Transverse colon (tissue), 4 donors: ENCODE data around the gene IL22RA2.

Experiments used
- EP300 ChIP-seq: sonication (generic); formaldehyde crosslinking; IDR thresholded peaks from one replicate; pipeline ENCODE4 v1.6.1; 2017; ENCODE audit warnings: antibody characterized with exemption, low read depth
- POLR2A ChIP-seq: fragments of 450-650 bp; IDR thresholded peaks from one replicate; pipeline ENCODE4 v1.6.1; 2016; ENCODE audit warnings: antibody characterized with exemption, mild to moderate bottlenecking, moderate library complexity
- POLR2AphosphoS5 ChIP-seq, 3 donors: sonication (generic); formaldehyde crosslinking; IDR thresholded peaks; one replicate each; pipeline ENCODE4 v1.6.1; 2016; ENCODE audit warnings: antibody characterized with exemption in 3 of 3
- TF ChIP-seq, protein P1 (sequence below), 5 experiments: fragments of 200-600 bp in 3 of 5; fragments of 450-650 bp in 2 of 5; sonication (generic) in 3 of 5; IDR thresholded peaks; 1 replicate in 2 of 5; 2 replicates in 3 of 5; pipeline ENCODE4 v1.5.1; 2016 to 2017; ENCODE audit warnings: antibody characterized with exemption in 5 of 5, inconsistent platforms in 3 of 5, mild to moderate bottlenecking in 2 of 5, moderate library complexity in 1 of 5

DNA sequence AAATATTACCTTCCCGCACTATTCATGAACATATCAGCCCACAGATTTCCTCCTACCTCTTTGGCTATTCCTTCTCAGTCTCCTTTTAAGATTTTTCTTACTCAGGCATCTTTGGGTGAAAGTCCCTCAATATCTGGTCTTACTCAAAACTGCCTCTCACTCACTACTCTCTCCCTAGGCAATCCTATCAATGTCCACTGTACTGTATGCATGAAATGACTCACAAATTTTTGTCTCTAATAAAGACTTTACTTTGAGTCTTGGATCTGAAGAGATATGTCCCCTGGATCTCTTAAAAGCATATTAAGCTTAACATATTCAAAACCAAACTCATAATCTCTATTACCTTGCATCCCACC is 24.4 kb downstream of the IL22RA2 start:
- TF ChIP-seq, protein P1, sequence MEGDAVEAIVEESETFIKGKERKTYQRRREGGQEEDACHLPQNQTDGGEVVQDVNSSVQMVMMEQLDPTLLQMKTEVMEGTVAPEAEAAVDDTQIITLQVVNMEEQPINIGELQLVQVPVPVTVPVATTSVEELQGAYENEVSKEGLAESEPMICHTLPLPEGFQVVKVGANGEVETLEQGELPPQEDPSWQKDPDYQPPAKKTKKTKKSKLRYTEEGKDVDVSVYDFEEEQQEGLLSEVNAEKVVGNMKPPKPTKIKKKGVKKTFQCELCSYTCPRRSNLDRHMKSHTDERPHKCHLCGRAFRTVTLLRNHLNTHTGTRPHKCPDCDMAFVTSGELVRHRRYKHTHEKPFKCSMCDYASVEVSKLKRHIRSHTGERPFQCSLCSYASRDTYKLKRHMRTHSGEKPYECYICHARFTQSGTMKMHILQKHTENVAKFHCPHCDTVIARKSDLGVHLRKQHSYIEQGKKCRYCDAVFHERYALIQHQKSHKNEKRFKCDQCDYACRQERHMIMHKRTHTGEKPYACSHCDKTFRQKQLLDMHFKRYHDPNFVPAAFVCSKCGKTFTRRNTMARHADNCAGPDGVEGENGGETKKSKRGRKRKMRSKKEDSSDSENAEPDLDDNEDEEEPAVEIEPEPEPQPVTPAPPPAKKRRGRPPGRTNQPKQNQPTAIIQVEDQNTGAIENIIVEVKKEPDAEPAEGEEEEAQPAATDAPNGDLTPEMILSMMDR (IDR thresholded peaks at IDR 0.05): no peak
- TF ChIP-seq POLR2A (no peak), EP300 (no peak), POLR2AphosphoS5 (IDR thresholded peaks at IDR 0.05) (no peak)
